GM12892 (cell line): ENCODE data around the gene CENPA.

ENCODE experiments used
- DNase-seq: peaks from one replicate; pipeline ENCODE4 v3.0.0; 2011; ENCODE audit not compliant: insufficient read length
- FAIRE-seq: peaks from 2 replicates; lab custom pipeline; 2011; peaks lifted over from hg19 to GRCh38; lab: Jason Lieb, UNC
- POLR2A ChIP-seq: IDR thresholded peaks from 2 replicates; pipeline ENCODE4 v1.6.1; 2011; ENCODE audit warnings: low read depth, low read length, control low read depth
- POLR2AphosphoS5 ChIP-seq: IDR thresholded peaks from 2 replicates; pipeline ENCODE4 v1.6.1; 2011; ENCODE audit warnings: low read depth, low read length, control low read depth
- TAF1 ChIP-seq: IDR thresholded peaks from 2 replicates; pipeline ENCODE4 v1.6.1; 2011; ENCODE audit warnings: low read depth, mild to moderate bottlenecking, control low read depth, low read length, borderline replicate concordance

CENPA gene

GRCh38 chr2:26767129-26767528 lies 18.7 kb upstream of the CENPA start:
- no peak for DNase-seq
- FAIRE-seq, result no peak
- TF ChIP-seq TAF1 (no peak), POLR2A (no peak), POLR2AphosphoS5 (no peak)

GRCh38 chr2:26767894-26768487 lies 17.9 kb upstream of the CENPA start:
- TF ChIP-seq TAF1 (no peak), POLR2AphosphoS5 (no peak), POLR2A (no peak)
- DNase-seq (no peak), FAIRE-seq (no peak)

GRCh38 chr2:26768759-26769088 lies 17.1 kb upstream of the CENPA start:
- no peak for FAIRE-seq
- no peak for DNase-seq
- no peak for TF ChIP-seq POLR2A
- TF ChIP-seq TAF1, result no peak
- no peak for TF ChIP-seq POLR2AphosphoS5

- FAIRE-seq (no peak), DNase-seq (no peak)
- TF ChIP-seq POLR2AphosphoS5 (no peak), TAF1 (no peak), POLR2A (no peak)
Observed at GRCh38 chr2:26769089-26769761, 16.6 kb upstream of the CENPA start.

- no peak for FAIRE-seq
- TF ChIP-seq POLR2A (no peak), POLR2AphosphoS5 (no peak), TAF1 (no peak)
- DNase-seq, result no peak
Observed at GRCh38 chr2:26770986-26771586, 14.8 kb upstream of the CENPA start.

- DNase-seq, result no peak
- no peak for TF ChIP-seq POLR2A
- no peak for TF ChIP-seq POLR2AphosphoS5
- FAIRE-seq, result no peak
Observed at GRCh38 chr2:26772064-26773001, 13.5 kb upstream of the CENPA start.

GRCh38 chr2:26776195-26776800 lies 9.6 kb upstream of the CENPA start:
- no peak for DNase-seq
- FAIRE-seq, result no peak
- no peak for TF ChIP-seq POLR2AphosphoS5
- no peak for TF ChIP-seq POLR2A
- no peak for TF ChIP-seq TAF1

- FAIRE-seq, result no peak
- TF ChIP-seq TAF1 (no peak), POLR2A (no peak), POLR2AphosphoS5 (no peak)
- DNase-seq, result no peak
Observed at GRCh38 chr2:26778098-26778497, 7.8 kb upstream of the CENPA start.

GRCh38 chr2:26778507-26778906 lies 7.3 kb upstream of the CENPA start:
- no peak for FAIRE-seq
- no peak for TF ChIP-seq TAF1
- TF ChIP-seq POLR2A, result no peak
- TF ChIP-seq POLR2AphosphoS5, result no peak
- no peak for DNase-seq

- DNase-seq (no peak), FAIRE-seq (no peak)
- TF ChIP-seq POLR2AphosphoS5, result no peak
Observed at GRCh38 chr2:26780203-26780760, 5.6 kb upstream of the CENPA start.
